Inferior parietal cortex (tissue), 1 donor: ENCODE measurements around the gene HNMT.

Source experiments
- DNase-seq: peaks from one replicate; pipeline ENCODE4 v3.0.0-alpha.2; 2016; ENCODE audit errors: extremely low spot score

Gene HNMT

DNA sequence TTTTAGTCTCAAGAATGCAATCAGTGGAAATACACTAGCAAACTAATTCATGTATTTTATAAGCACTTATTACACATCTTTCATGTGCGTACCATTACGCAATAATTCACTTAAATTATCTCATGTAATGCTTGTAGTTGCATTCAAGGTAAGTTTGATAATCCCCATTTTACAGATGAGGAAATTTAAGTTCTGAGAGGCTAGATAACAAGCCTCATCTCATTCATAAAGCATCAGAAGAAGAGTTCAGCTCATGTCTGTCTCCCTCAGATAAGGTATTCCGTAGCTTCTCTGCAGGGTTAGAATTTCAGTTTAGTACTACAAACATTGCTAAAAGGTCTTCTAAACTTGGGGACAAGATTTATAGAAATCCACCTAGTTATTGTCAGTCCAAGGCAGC is 47.8 kb downstream of the HNMT start:
- no peak for DNase-seq

DNA sequence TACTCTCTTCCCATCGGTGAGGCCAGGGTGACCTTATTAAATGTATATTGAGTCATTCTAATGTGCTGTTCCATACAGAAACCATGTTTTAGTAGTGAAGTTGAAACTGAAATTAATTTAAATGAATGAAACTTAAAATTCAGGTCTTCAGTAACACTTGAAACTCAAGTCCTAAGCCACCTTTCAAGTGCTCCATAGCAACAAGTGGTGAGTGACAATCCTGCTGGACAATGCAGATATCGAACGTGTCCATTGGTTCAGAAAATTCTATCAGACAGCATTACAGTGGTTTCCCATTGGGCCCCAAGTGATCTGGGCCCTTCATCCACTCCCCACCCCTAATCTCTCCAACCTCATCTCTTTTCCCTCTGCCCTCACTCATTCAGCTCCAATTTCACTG is 48.7 kb downstream of the HNMT start:
- DNase-seq = no peak

GRCh38 chr2:138013639-138014038 is 49.4 kb downstream of the HNMT start:
- no peak for DNase-seq

- DNase-seq = no peak
Measured at GRCh38 chr2:138015494-138015893, 51.2 kb downstream of the HNMT start.

DNA sequence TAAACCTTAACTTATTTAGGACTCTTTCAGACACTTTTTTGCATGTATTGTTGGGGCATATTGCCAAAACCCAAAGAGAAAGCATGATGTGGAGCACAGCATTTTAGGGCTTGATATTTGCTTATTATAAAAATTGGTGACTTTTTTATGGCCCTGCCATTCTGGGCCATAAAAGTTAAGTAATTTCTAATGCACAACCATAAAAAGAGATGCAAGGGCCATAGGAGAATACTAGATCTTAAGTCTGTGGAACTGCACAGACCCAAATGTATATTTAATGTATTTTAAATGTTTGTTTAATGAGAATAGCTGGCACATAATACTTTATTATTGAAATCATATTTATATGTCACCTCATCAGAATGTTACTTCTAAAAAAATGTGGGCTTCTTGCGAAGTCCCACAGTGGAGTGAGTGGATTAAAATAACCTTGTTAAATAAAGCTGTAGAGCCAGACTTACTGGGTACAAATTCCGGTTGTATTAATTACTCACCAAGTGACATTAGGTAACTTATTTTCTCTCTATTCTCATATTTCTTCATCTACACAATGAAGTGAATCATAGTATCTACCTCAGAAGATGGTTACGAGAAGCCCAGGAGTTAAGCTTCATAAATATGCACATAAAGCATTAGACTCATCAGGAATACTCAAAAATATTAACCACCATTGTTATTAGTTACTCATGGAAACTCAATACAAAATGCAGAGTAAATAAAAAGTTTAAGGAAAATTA is 52.2 kb downstream of the HNMT start:
- no peak for DNase-seq

GRCh38 chr2:138017824-138018223 is 53.6 kb downstream of the HNMT start:
- no peak for DNase-seq

DNA sequence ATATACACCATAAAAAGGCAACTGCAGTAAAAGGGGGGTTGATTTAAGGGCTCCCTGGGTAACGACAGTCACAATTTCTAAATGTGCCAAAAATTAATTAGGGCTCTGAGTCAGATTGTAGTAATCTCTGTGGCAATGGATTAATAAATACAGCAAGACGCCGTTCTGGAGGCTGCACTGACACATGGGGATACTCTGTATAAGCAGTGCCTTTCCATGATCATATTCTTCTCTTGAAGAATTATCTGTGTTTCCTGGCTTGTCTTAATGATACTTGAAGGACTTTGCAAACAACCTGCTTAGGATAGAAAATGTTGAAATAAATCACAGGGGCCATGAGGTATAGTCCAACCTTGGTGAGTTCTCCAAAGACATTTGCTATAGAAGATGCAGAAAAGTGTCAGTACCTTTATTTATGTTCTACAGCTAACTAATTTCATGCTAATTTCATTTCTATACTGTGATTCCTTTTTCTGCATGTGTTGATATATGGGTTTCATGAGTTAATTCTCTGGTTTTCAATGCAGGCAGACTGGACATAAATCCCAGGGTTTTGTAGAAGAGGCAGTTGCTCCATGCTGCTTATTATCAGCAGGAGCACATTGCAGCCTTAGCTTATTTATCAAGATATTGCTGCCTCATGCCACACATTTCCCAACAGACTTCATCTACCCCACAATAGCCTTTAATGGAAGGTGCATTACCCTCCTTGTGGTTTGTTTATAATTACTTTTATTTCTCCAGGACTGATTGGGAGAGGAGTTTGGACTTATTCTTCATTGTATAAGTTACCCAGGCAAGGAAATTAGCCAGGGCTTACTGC is 54.8 kb downstream of the HNMT start:
- DNase-seq = no peak

- DNase-seq = no peak
Measured at GRCh38 chr2:138020432-138020831, 56.2 kb downstream of the HNMT start.

GRCh38 chr2:138021154-138021553 is 56.9 kb downstream of the HNMT start:
- no peak for DNase-seq

- no peak for DNase-seq
Measured at GRCh38 chr2:138023298-138023697, 59.0 kb downstream of the HNMT start.

DNA sequence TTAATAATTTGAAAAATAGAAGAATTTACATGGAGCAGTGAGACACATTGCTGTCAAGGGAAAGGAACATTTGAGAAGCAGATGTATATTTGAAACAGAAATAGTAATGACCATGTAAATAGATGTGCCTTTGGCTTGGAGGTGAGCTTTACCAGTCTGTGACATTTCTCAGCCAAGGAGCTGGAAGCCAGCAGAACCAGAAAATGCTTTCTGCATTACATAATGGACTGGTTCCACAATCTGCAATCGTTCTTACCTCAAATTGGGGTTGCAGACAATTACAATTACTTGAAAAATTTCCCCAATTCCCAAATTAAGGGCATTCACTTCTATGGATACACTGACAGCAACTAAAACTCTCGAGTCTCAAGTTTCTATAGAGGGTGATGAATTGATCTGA is 59.7 kb downstream of the HNMT start:
- DNase-seq = no peak

DNA sequence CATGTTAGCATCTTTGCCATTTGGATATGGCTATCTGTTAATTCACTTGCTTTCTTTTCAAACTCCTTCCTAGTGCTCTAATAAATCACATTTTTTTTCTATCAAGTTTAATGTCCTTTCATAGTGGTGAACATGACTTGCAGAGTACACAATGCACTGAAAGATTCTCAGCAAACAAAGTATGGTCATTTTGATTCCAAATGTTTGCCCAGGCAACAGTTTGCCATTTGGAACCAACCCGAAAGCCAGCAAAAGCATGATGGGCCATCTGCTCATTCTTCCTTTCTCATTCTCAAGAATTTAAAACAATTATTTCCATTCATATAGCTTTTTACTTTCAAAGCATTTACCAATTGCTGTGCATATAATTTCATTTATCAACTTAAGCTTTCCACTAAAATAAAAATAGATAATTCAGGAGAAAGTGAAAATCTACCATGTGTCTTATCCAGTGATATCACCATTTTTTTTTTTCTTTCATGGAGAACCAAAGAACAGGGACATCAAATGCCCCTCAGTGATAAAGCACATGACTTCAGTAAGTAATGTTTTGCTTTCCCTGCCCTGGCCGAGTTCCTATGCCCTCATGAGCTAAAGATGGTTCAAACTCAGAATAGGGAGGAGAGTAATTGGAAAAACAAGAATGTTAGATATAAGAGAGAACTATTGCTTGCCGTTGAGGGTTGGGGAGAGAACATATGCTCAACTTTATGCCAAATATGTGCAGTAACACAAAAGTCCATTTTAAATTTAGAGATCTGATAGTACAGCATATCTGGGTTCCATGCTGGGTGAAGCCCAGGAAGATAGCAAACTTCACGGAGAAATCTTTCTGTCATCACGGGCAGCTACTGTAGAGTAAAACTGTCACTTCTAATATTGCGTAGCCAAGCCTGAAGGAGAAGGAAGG is 62.1 kb downstream of the HNMT start:
- no peak for DNase-seq

DNA sequence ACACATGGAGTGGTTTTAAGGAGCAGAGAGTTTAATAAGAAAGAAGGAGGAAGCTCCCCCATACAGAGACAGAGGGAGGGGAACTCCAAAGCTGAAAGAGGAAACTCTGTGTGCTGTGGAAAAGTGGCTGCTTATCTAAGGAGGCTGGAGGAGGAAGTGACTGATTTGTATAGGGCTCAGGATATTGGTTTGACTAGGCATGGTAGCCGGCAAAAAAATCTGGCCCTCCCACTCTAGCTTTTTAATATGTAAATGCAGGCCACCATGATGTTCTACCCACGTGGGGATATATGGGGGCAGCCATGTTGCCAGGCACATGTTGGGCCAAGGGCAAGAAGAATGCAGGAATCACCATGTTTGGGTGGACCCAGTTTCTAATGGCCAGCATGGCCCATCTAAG is 64.3 kb downstream of the HNMT start:
- DNase-seq = no peak

DNA sequence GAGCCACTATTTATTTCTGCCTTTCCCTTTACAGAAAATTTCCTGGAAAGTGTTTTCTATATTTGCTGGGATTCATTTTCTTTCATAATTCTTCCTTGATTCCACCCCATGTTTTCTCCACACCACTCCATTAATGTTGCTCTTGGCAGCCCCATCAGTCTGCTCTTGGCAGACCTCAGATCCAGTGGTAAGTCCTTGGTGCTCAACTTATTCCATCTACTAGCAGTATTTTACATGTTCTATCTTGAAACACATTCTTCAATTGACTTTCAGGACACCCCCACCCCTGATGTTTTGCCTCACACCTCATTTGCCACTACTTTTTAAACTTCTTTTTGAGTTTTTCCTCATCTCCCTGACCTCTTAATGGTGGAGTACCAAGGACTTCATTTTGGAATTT is 65.0 kb downstream of the HNMT start:
- DNase-seq = no peak

DNA sequence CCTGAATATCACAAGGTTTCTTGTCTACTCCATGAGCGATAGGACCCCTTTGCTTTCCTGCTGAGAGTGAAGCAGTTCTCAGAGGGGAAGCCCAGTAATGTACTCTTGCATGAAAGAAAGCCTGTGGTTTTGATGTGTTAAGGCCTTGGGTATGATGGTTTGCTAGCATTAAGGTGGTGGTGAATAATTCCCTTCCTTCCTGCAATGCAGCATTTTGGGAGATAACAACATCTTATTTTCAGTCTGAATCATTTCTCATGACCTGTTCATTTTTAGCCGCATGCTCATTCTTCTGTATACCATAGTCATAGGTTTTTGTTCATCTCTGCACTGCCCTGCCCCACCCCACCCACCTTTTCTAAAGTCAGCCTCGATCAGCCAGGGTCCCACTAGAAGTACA is 66.2 kb downstream of the HNMT start:
- no peak for DNase-seq

GRCh38 chr2:138032334-138032733 is 68.1 kb downstream of the HNMT start:
- DNase-seq = no peak

GRCh38 chr2:138034536-138034935 is 70.3 kb downstream of the HNMT start:
- no peak for DNase-seq

DNA sequence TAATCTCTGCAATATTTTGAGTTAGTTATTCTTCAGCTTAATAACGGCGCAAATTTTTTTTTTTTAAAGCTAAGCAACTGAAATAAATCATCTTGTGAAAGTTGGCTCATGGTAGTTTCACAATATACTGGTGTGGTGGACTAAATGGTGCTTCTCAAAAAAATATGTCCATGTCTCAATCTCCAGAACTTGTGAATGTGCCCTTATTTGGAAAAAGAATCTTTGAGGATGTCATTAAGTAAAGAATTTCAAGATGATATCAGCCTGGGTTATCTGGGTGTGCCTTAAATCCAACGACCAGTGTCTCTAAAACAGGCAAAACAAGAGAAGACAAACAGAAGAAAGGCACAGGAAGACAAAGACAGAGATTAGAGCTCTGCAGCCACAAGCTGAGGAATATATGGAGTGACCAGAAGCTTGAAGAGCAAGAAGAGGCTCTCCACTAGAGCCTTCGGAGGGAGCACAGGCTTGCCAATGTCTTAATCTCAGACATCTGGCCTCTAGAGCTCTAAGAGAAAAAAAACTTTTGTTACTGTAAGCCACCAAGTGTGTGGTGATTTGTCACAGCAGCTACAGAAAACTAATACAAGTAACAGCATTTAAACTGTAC is 71.4 kb downstream of the HNMT start:
- no peak for DNase-seq

- DNase-seq = no peak
Measured at GRCh38 chr2:138036522-138036921, 72.2 kb downstream of the HNMT start.

- DNase-seq = no peak
Measured at GRCh38 chr2:138037090-138037489, 72.8 kb downstream of the HNMT start.

GRCh38 chr2:138040616-138041015 is 76.3 kb downstream of the HNMT start:
- no peak for DNase-seq

GRCh38 chr2:138042311-138042710 is 78.0 kb downstream of the HNMT start:
- no peak for DNase-seq
